ENCODE data around the gene POLR1D. TPM values are rescaled to one million over a fixed set of nuclear protein-coding genes. Genes with fewer than 3 reads are reported as not detected.

POLR1D gene
- total and polyA plus RNA-seq, 4 donors = 31.4 to 45.0 (median 33.6) TPM

DNA sequence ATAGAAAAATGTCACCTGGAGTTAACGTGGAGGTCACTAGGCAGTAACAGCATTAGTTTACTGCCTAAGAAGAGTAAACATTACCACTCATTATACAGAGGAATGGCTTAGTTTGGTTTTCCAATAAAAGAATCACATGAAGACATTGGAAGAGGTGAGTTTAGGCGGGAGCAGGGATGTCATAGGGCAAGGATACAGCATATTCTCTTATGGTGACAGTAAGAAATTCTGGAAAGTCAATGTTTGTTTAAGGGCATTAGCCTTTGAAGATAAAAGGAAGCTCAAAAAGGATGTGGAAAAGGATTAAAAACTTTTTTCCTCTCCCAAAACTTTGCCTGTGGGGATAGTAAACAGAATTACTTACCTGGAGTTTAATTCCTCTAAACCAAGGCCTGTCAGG lies 4.1 kb downstream of the POLR1D start:
- H3K4me3 ChIP-seq (ENCODE audit: low read depth in 1 of 3, low read length in 3 of 3) = no peak overlapping the region
- H3K9me3 ChIP-seq (ENCODE audit: control insufficient read depth in 4 of 4, low read length in 3 of 4) = no peaks in the 10 kb centered on the region
- peaks cover 0 to 2% (median 0%) of the 10 kb centered on the region in 4 donors for H3K36me3 ChIP-seq (ENCODE audit: control insufficient read depth in 4 of 4, insufficient read depth in 3 of 4, low read depth in 1 of 4, low read length in 3 of 4)
- 58% methylated on average over 2 of the region's 2 CpGs for WGBS
- no peaks in the 10 kb centered on the region for H3K27me3 ChIP-seq (ENCODE audit: control insufficient read depth in 4 of 4, insufficient read depth in 4 of 4, low read length in 3 of 4)
- H3K4me1 ChIP-seq (ENCODE audit: control insufficient read depth in 4 of 4, insufficient read depth in 4 of 4, low read length in 3 of 4) = peaks cover 4 to 32% (median 19%) of the 10 kb centered on the region in 4 donors
- TF ChIP-seq, protein P1, sequence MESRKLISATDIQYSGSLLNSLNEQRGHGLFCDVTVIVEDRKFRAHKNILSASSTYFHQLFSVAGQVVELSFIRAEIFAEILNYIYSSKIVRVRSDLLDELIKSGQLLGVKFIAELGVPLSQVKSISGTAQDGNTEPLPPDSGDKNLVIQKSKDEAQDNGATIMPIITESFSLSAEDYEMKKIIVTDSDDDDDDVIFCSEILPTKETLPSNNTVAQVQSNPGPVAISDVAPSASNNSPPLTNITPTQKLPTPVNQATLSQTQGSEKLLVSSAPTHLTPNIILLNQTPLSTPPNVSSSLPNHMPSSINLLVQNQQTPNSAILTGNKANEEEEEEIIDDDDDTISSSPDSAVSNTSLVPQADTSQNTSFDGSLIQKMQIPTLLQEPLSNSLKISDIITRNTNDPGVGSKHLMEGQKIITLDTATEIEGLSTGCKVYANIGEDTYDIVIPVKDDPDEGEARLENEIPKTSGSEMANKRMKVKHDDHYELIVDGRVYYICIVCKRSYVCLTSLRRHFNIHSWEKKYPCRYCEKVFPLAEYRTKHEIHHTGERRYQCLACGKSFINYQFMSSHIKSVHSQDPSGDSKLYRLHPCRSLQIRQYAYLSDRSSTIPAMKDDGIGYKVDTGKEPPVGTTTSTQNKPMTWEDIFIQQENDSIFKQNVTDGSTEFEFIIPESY (IDR thresholded peaks at IDR 0.05) = no peak
- TF ChIP-seq JUND (IDR thresholded peaks at IDR 0.05) (no peak), EGR1 (IDR thresholded peaks at IDR 0.05; ENCODE audit: low read depth in 2 of 2) (no peak), RAD21 (IDR thresholded peaks at IDR 0.05) (no peak), SP1 (IDR thresholded peaks at IDR 0.05) (no peak), NR2F2 (IDR thresholded peaks at IDR 0.05) (no peak), YY1 (IDR thresholded peaks at IDR 0.05) (no peak), FOXA2 (IDR thresholded peaks at IDR 0.05) (no peak), GABPA (IDR thresholded peaks at IDR 0.05 in 1 of 2, conservative IDR thresholded peaks at IDR 0.05 in 1 of 2) (no peak), HNF4G (IDR thresholded peaks at IDR 0.05) (no peak), HNF4A (conservative IDR thresholded peaks at IDR 0.05) (no peak), FOXA1 (IDR thresholded peaks at IDR 0.05) (no peak), TAF1 (conservative IDR thresholded peaks at IDR 0.05) (no peak)
- TF ChIP-seq, protein P2, sequence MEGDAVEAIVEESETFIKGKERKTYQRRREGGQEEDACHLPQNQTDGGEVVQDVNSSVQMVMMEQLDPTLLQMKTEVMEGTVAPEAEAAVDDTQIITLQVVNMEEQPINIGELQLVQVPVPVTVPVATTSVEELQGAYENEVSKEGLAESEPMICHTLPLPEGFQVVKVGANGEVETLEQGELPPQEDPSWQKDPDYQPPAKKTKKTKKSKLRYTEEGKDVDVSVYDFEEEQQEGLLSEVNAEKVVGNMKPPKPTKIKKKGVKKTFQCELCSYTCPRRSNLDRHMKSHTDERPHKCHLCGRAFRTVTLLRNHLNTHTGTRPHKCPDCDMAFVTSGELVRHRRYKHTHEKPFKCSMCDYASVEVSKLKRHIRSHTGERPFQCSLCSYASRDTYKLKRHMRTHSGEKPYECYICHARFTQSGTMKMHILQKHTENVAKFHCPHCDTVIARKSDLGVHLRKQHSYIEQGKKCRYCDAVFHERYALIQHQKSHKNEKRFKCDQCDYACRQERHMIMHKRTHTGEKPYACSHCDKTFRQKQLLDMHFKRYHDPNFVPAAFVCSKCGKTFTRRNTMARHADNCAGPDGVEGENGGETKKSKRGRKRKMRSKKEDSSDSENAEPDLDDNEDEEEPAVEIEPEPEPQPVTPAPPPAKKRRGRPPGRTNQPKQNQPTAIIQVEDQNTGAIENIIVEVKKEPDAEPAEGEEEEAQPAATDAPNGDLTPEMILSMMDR (IDR thresholded peaks at IDR 0.05; ENCODE audit: low read depth, low read length, missing input control) = no peak
- TF ChIP-seq, protein P3, sequence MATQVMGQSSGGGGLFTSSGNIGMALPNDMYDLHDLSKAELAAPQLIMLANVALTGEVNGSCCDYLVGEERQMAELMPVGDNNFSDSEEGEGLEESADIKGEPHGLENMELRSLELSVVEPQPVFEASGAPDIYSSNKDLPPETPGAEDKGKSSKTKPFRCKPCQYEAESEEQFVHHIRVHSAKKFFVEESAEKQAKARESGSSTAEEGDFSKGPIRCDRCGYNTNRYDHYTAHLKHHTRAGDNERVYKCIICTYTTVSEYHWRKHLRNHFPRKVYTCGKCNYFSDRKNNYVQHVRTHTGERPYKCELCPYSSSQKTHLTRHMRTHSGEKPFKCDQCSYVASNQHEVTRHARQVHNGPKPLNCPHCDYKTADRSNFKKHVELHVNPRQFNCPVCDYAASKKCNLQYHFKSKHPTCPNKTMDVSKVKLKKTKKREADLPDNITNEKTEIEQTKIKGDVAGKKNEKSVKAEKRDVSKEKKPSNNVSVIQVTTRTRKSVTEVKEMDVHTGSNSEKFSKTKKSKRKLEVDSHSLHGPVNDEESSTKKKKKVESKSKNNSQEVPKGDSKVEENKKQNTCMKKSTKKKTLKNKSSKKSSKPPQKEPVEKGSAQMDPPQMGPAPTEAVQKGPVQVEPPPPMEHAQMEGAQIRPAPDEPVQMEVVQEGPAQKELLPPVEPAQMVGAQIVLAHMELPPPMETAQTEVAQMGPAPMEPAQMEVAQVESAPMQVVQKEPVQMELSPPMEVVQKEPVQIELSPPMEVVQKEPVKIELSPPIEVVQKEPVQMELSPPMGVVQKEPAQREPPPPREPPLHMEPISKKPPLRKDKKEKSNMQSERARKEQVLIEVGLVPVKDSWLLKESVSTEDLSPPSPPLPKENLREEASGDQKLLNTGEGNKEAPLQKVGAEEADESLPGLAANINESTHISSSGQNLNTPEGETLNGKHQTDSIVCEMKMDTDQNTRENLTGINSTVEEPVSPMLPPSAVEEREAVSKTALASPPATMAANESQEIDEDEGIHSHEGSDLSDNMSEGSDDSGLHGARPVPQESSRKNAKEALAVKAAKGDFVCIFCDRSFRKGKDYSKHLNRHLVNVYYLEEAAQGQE (IDR thresholded peaks at IDR 0.05) = no peak
- TF ChIP-seq, protein P4, sequence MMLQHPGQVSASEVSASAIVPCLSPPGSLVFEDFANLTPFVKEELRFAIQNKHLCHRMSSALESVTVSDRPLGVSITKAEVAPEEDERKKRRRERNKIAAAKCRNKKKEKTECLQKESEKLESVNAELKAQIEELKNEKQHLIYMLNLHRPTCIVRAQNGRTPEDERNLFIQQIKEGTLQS (IDR thresholded peaks at IDR 0.05) = no peak
- TF ChIP-seq, protein P5, sequence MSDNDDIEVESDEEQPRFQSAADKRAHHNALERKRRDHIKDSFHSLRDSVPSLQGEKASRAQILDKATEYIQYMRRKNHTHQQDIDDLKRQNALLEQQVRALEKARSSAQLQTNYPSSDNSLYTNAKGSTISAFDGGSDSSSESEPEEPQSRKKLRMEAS (IDR thresholded peaks at IDR 0.05) = no peak
- no peak overlapping the region for H3K9ac ChIP-seq (ENCODE audit: low read depth in 1 of 2, low read length in 2 of 2)
- DNase-seq (ENCODE audit: low spot score) = no peak
- H3K27ac ChIP-seq (ENCODE audit: low read depth in 1 of 2, low read length in 2 of 2) = no peak overlapping the region
